Nephron progenitor cell (in vitro differentiated cells): ENCODE measurements around the gene ZNF518B.

Experiments used
- DNase-seq: peaks from one replicate; pipeline ENCODE4 v3.0.0; 2021
- H3K27ac Mint-ChIP-seq: 2 replicates; pipeline ENCODE4 v1.8.0; 2021; ENCODE audit warnings: mild to moderate bottlenecking, moderate library complexity, mixed read lengths
- H3K27me3 Mint-ChIP-seq: 2 replicates; pipeline ENCODE4 v1.8.0; 2021; ENCODE audit warnings: mild to moderate bottlenecking, low read depth, mixed read lengths; ENCODE audit not compliant: poor library complexity
- H3K36me3 Mint-ChIP-seq: 2 replicates; pipeline ENCODE4 v1.8.0; 2021; ENCODE audit warnings: low read depth, mixed read lengths
- H3K4me1 Mint-ChIP-seq: 2 replicates; pipeline ENCODE4 v1.8.0; 2021; ENCODE audit warnings: mixed read lengths
- H3K4me3 Mint-ChIP-seq: 2 replicates; pipeline ENCODE4 v1.8.0; 2021; ENCODE audit warnings: mild to moderate bottlenecking, moderate library complexity, mixed read lengths
- H3K9me3 Mint-ChIP-seq: 2 replicates; pipeline ENCODE4 v1.8.0; 2021; ENCODE audit warnings: mild to moderate bottlenecking, moderate library complexity, mixed read lengths
- TF ChIP-seq, protein P1 (sequence below): fragments of 200-600 bp; sonication (generic); IDR thresholded peaks from 2 replicates; pipeline ENCODE4 v1.5.0; 2021; ENCODE audit warnings: antibody characterized with exemption

The ZNF518B gene

GRCh38 chr4:10456260-10456594 lies 999 bp downstream of the ZNF518B start:
- Mint-ChIP-seq H3K9me3 (peaks cover 78% of the 10 kb centered on the region), H3K27ac (no peak overlapping the region), H3K4me1 (peaks cover 12% of the 10 kb centered on the region), H3K36me3 (peaks cover 67% of the 10 kb centered on the region), H3K4me3 (peak overlapping the region; percentile 86), H3K27me3 (peaks cover 39% of the 10 kb centered on the region)
- TF ChIP-seq, protein P1, sequence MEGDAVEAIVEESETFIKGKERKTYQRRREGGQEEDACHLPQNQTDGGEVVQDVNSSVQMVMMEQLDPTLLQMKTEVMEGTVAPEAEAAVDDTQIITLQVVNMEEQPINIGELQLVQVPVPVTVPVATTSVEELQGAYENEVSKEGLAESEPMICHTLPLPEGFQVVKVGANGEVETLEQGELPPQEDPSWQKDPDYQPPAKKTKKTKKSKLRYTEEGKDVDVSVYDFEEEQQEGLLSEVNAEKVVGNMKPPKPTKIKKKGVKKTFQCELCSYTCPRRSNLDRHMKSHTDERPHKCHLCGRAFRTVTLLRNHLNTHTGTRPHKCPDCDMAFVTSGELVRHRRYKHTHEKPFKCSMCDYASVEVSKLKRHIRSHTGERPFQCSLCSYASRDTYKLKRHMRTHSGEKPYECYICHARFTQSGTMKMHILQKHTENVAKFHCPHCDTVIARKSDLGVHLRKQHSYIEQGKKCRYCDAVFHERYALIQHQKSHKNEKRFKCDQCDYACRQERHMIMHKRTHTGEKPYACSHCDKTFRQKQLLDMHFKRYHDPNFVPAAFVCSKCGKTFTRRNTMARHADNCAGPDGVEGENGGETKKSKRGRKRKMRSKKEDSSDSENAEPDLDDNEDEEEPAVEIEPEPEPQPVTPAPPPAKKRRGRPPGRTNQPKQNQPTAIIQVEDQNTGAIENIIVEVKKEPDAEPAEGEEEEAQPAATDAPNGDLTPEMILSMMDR, result no peak
- DNase-seq, result no peak

- H3K27me3 Mint-ChIP-seq, result peaks cover 30% of the 10 kb centered on the region
- peaks cover 12% of the 10 kb centered on the region for H3K4me1 Mint-ChIP-seq
- DNase-seq, result no peak
- peaks cover 72% of the 10 kb centered on the region for H3K36me3 Mint-ChIP-seq
- no peak overlapping the region for H3K27ac Mint-ChIP-seq
- TF ChIP-seq, protein P1, result no peak
- H3K4me3 Mint-ChIP-seq, result peak overlapping the region; percentile 49
- H3K9me3 Mint-ChIP-seq, result peaks cover 82% of the 10 kb centered on the region
Observed at GRCh38 chr4:10455133-10455532, 2.1 kb downstream of the ZNF518B start.

- Mint-ChIP-seq H3K9me3 (peaks cover 84% of the 10 kb centered on the region), H3K36me3 (peaks cover 75% of the 10 kb centered on the region), H3K27ac (no peak overlapping the region), H3K27me3 (peaks cover 27% of the 10 kb centered on the region), H3K4me1 (peaks cover 12% of the 10 kb centered on the region), H3K4me3 (no peak overlapping the region)
- no peak for DNase-seq
- TF ChIP-seq, protein P1, result no peak
Observed at GRCh38 chr4:10454726-10455125, 2.5 kb downstream of the ZNF518B start.

DNA sequence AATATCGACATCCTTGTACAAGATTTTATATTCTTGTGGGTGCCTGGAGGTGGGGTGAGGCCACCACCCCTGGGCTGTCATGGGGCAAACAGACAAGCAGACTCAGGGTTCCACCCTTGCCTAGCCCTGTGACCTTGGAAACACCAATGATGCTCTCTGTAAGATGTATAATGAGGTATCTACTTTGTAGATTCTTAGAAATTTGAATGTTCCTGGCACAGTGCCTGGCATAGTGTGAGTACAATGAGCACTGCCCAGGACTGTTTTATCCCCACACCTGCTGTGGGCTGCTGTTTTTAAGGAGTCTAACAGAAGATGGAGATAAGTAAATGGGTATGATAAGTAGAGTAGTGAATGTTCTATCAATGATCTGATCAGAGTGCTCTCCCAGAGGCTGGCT lies 3.1 kb downstream of the ZNF518B start:
- H3K9me3 Mint-ChIP-seq, result peaks cover 84% of the 10 kb centered on the region
- peaks cover 12% of the 10 kb centered on the region for H3K4me1 Mint-ChIP-seq
- peak overlapping the region; percentile 12 for H3K4me3 Mint-ChIP-seq
- no peak for DNase-seq
- TF ChIP-seq, protein P1, result no peak
- no peak overlapping the region for H3K27ac Mint-ChIP-seq
- H3K36me3 Mint-ChIP-seq, result peaks cover 75% of the 10 kb centered on the region
- peaks cover 21% of the 10 kb centered on the region for H3K27me3 Mint-ChIP-seq

DNA sequence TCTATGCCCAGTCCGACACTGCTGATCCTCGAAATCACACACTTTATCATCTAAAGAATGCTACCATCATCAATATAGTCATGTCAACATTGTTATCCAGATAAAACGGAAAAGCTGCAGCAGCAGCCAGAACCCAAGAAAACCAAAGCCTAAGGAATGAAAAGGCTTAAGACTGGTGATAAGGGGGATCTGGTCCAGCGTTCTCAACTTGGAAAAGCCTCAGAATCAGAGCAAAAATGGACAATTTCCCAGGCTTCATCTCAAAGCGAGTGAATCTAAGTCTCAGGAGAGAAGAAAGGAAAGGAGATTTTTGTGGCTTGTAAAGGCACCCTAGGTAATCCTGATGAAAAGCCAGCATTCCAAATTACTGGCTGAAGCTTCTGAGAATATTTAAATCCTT lies 8.2 kb downstream of the ZNF518B start:
- H3K4me3 Mint-ChIP-seq, result no peak overlapping the region
- TF ChIP-seq, protein P1, result no peak
- no peak overlapping the region for H3K27ac Mint-ChIP-seq
- H3K27me3 Mint-ChIP-seq, result peaks cover 6% of the 10 kb centered on the region
- H3K4me1 Mint-ChIP-seq, result no peaks in the 10 kb centered on the region
- H3K36me3 Mint-ChIP-seq, result peaks cover 100% of the 10 kb centered on the region
- no peak for DNase-seq
- H3K9me3 Mint-ChIP-seq, result peaks cover 95% of the 10 kb centered on the region

DNA sequence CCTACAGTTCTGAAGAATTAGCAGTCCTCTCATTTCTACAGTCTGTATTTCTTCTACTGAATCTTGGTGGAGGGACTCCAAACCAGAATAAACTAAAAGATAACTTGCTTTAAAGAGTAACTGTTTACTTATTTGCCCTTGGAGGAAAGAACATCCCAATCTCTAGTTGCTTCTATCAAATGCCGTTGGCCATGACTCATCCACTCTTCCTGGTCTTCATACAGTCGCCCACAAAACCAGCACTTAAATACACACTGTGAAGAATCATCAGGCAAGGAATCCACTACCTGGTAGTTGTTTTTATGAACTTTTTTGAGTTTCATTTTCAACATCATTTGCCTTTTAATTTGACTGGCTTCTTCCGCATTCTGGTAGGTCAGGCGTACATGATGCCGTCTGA lies 14.2 kb downstream of the ZNF518B start:
- H3K36me3 Mint-ChIP-seq, result peaks cover 86% of the 10 kb centered on the region
- DNase-seq, result no peak
- no peak overlapping the region for H3K27ac Mint-ChIP-seq
- H3K4me3 Mint-ChIP-seq, result no peak overlapping the region
- peaks cover 7% of the 10 kb centered on the region for H3K27me3 Mint-ChIP-seq
- H3K4me1 Mint-ChIP-seq, result peaks cover 7% of the 10 kb centered on the region
- TF ChIP-seq, protein P1, result no peak
- peaks cover 68% of the 10 kb centered on the region for H3K9me3 Mint-ChIP-seq
